ENCODE results near the gene GFOD1.
A peak's percentile ranks its signal among the peaks of the same experiment; 100 is the strongest.

The GFOD1 gene

DNA sequence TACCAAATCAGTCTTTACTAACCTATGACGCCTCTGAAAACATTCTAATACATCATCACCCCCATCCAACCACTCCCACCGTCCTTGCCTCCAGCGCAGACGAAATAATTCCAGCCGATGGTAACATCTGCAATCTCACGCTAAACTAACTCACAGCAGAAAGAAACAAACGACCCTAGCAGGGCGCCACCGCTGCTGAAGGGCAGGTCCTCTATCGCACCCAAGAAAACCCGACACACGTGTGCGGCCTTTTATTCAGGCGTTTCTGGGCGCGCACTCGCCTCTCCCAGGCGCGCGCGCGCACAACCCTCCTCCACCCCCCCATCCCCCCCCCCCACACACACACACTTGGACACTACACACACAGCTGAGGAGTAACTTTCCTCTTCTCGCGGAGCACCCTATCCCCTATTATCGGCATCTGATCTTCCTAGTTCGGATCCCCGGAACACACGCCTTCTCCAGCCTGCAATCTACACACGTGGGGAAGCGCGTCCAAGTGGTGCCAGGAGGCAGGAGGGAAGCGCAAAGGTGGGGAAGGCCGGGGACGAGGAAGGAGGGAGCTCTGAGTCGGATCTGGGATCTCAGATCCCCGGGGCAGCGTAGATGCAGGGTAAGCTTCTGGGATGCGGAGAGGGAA is 1.4 kb downstream of the GFOD1 start:
- DNase-seq = no peak

DNA sequence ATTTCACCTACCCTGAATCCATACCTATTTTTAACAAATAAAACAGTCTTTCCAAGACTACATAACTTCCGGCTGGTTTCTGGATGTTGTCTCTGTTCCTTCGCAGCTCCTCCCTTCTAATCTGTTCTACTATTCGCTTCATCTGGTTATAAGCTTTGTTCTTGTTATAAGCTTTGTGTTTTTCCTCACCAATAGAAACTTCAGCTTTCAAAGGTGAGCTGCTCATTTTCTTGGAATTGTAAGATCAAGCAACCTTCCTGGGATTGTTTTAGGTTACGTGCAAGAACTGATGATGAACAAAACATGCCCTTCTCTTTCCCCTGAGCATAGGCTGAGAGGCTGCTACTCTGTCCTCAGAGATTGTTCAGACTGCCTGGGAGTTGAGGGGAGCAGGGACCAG is 2.1 kb downstream of the GFOD1 start:
- DNase-seq = no peak

DNA sequence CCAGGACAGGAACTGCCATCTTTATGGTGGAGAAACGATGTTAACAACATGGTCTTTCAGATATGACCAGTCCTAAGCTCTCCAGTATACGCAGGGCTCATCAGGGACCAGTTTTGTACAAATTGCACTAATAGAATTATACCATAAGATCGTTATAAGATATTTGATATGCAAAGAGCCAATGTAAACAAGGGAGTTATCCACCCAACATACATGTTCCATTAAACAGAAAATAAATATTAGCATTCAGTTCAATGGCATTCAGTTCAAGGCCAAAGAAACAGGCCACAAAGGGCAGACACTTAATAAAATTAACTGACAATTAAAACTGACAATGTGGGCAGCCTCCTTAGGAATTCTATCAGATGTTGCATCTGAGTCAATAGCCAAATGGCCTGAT is 2.6 kb downstream of the GFOD1 start:
- no peak for DNase-seq

DNA sequence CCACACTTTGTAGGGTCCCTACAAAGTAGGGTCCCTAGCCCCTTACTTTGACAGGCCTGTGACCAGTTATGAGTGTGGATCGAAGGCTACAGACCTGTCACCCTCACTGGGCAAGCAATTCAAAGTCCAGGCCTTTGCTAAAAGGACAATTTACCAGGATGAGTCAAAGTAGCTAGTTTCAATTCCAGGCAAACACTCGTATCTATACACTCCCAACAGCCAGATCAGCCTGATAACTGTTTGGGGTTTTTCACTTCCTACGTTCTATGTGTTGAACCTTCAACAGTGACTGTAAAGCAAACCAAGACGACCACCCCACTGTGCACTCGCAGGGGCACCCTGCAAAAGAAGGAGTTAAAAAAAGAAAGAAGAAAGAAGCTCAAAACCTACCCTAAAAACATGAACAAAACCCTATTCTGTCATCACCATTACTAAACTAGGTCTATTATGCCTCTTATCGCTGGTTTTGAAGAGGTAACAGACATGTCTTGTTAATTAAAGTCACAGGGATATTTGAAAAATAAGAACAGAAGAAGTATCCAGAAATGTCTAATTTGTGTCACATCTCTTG is 3.2 kb downstream of the GFOD1 start:
- DNase-seq = no peak

DNA sequence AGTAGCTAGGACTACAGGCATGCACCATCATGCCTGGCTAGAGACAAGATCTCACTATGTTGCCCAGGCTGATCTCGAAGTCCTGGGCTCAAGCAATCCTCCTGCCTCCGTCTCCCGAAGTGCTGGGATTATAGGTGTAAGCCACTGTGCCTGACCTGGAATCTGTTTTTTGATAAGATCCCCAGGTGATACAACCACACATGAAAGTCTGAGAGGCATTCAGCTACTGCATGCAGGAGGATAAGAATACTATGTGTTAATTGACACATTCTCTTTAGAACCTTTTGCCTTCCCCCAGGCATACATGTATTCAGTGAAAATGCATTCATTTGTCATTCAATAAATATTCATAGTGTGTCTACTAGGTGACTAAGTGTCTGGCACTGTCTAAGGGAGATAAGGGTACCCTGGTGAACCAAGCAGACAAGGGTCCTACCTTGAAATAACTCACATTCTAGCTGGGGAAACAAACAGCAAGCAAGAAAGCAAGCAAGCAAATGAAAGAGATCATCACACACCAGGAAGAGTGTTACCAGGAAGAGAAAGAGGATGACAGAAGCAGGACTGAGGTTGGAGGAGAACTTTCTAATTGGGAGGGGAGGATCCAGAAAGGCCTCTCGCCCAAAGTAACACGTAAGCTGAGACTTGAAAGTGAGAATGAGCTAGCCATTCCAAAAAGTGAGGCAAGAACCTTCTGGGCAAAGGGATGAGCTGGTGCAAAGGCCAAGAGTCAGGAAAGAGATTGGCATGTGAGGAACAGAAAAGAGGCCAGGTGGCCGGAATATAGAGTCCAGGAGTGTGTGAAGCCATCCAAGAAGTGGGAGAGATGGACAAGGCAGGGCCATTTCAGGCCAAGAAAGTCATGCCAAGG is 6.5 kb downstream of the GFOD1 start:
- DNase-seq = no peak

DNA sequence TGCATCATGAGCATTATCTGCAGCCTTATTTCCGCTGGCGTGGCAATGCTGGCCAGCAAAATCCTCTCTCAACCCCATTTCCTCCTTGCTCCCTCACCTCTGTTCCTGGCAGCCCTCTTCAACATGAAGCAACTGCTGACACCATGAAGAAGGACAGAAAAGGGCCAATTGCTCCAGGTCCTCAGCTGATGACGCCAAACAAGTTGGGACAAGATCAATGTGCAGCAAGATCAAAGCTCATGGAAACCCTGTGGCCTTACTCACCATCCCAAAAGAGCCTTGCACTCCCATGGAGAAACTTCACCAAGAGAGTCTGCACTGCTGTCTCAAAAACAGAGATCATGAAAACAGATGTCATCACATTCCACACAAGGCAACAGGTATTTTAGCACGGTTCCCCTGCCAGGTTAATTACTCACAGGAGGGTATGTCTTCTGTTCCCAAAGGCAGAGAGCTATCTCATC is 7.4 kb downstream of the GFOD1 start:
- no peak for DNase-seq

DNA sequence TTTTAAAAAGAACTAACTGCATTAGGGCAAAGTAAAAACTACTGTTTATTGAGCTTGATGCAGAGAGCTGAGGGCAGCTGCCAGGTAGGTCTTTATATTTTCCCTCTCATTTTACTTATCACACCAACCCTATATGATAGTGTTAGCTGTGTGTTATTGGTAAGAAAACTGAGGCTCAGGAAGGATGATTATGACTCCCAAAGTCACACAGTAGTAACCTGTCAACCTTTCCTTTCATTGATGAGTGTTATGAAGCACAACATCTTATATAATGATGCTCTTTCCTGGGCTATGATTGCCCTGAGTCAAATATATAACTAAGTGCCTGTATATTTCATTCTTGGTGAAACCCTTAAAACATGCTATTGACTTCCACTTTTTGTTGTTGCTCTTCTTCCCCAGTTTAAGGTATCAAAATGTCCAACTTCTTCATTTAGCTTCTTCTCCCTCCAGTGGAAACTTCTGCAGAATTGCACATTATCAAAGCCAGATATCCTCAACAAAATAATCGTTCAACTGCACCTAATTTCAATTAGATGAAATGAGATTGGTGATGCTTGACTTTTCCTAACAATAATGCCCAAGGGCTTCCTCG is 8.1 kb downstream of the GFOD1 start:
- no peak for DNase-seq

DNA sequence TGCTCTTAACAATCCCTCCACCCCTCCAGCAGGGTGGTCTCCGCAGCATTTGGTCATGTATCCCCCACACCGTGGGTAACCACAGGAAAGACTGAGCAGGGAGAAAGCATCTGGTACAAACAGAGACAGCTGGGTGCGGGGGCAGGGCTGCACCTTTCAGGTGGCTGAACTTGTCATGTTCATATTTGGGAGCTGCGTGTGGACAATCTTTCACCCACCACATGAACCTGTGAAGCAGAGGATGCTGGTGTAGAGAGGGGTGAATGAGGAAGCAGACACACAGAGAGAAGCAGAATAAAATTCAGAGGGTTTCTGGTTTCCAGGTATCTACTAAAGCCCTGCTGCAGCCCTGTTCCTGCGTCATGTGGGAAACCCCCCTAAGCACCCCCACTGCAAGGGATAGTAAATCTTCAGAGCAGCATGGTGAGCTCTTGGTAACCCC is 8.9 kb downstream of the GFOD1 start:
- no peak for DNase-seq

DNA sequence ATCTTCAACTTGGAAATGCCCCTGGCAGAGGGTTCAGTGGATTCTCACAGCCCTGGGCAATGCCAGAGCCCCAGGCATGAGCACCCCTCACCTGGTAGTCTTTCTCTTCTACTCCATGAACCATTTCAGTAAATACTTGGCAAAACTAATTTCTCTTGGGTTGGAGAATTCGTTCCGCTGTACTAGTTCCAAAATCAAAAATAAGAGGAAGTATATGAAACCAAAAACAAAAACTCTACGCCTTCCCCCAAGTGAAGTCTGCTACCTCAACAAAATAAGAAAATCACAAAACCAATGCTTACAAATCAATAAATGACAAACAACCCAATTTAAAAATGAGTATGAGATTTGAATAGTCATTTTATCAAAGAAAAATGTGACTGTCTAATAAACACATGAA is 12.6 kb downstream of the GFOD1 start:
- DNase-seq = no peak

DNA sequence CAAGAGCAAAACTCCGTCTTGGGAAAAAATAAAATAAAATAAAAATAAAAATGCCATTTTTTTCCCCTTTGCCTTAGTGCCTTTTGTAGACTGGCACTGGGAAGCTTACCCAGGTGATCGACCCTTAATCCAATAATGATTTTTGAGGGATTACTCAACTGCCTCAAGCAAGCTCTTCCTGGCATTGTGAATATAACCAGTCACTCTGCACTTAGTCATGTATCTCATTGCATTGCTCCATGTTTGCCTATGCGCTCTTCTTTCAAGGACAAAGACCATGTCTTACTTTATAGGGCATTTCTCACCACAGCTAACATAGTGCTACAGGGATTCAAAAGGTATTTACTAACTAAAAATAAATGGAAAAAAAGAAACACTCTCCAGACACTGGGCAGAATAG is 13.0 kb downstream of the GFOD1 start:
- no peak for DNase-seq

DNA sequence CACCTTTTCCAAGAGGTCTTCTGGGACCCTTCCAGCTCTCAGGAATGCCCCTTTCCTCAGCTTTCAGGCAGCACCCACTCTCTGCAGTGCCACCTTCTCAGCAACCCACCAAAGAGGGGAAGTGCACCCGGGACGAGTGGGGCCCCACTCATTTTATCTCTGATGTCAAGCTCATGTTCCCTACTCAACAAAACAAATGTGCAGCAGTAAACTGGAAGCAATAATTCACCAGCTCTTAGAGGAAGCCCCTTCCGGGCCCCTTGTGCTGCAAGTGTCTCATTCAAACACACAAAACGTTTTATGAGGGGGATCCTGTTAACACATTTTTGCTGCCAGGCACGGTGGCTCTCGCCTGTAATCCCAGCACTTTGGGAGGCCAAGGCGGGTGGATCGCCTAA is 13.6 kb downstream of the GFOD1 start:
- no peak for DNase-seq

DNA sequence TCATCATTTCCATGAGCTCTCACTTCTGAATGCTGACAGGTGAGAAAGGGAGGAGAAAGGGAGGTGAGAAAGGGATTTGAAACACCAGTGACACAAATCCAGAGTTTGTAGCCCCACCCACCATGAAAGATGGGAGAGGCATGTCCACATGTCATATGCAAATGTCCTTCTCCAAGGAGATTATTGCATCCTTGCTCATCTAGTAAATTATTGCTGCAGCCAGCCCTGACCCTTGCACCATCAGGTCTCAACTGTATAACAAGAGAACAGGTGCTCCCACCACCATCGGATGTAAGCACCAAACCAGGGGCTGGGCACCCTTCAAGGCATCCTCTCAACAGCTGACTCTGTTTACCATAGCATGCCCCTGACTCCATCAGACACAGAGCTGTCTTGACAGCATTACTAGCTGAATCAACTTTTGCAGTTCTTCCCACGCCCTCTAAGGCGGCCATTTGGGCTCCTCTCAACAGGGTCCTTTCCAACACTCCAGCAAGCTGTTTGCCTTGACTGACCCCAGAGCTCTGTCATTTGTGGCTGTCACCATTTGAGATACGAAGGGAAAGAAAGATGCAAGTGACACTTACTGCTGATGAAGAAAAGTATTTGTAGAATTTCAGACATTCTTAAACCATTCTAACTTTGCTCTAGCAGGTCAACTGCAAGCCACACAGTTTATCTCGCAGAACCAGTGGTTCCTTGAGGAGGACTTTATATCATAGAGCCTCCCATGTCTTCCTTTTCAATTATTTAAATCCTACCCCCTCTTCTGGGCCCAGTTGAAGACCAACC is 14.2 kb downstream of the GFOD1 start:
- no peak for DNase-seq

DNA sequence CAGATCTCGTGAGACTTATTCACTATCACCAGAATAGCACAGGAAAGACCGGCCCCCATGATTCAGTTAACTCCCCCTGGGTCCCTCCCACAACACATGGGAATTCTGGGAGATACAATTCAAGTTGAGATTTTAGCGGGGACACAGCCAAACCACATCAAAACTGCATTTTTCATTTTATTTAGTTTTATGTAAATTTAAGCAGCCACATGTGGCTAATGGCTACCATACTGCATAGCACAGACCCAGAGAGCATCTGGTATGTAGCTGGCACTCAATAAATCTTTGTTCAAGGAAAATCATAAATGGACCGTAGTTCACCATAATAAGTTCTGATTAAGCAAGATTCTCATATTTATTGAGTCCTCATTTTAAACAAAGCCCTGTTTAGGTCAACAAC is 15.3 kb downstream of the GFOD1 start:
- DNase-seq = peak; percentile 67

DNA sequence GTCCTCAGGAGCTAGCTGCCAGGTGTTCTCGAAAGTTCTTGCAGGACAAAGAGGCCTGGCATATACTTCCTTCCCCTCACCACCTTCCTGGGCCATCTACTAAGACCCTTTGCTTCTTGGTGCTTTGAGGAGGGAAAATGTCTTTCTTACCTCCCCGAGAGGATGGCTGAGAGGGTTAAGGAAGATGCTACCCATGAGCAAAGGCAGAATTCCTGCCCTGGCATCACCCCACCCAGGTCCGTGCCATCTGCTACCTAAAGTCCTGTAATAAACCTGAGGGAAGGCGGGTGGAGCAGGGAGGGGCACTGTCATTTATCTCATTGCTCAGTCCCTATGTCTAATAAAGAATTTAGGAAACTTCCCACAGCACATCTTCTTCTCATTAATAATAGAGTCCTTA is 16.2 kb downstream of the GFOD1 start:
- DNase-seq = no peak

DNA sequence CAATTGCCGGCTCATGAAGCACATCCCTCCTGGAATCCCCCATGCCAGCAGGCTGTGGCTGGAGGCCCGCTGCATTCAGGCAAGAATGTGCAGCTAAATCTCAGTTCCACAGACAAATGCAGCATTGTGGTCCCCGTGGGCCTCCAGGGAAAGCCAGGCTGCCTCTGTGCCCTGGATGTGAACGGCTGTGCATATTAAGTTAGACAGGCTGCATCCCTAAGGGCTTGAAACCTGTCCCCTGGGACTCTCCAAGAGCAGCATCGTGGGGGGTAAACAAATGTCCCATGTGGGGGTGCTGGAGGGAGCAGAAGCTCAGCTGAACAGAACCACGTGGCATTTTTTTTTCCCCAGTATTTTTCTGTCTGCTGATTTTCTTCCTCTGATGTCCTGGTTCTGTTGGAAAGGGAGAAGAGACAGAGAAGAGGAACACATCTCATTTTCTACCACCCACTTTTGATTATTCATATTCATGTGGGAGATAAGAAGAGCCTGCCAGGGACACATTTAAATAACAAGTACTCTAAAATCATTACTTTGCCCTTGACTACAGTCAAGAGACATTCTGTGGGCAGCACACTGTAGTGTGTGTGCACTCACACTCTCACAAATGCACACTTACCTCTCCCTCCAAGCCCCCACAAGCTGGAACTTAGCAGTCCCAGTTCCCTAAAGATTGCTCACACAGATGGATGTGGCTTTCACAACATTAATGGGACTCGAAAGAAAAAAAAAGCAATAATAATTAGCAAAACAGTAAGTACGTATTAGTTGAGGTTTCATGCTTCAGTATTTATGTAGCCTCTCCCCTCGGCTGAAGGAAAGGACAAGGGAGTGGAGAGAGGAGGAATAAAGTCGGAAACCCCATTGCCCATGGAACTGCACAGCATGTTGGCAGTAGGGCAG is 16.9 kb downstream of the GFOD1 start:
- DNase-seq = no peak

DNA sequence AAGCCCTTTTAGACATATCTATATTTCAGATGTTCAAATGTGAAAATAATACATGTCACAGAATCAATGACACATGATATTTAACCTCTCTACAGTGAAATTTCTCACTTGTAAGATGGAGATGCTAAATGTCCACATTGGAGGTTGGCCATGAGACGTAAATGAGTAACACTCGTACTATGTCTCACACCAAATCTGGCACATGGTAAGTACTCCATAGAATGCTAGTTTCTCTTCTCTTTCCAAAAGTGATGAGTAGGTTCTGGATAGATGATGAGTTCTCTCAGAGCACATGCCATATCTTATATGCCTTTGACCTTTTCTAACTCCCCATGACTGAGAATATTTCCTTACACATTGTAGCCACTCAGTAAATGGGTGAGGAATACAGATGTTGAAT is 17.7 kb downstream of the GFOD1 start:
- peak; percentile 56 for DNase-seq

DNA sequence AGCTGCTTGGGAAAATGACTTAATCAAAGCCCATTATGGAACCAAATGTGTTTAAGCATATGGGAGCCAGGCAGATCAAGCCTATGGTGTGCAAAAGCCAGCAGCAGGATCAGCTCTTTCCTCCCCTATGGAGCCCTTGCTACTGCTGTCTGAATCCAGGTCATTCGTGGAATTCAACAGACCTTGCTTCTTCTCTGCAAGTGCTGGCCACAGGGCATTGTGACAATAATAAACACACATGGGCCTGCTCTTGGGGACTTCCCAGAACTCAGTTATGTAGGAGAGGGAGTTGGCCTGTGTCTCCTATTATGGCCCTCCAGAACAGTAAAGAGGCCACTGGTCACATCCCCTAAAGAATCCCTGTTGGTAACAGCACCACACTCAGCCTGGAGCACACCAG is 18.6 kb downstream of the GFOD1 start:
- no peak for DNase-seq

DNA sequence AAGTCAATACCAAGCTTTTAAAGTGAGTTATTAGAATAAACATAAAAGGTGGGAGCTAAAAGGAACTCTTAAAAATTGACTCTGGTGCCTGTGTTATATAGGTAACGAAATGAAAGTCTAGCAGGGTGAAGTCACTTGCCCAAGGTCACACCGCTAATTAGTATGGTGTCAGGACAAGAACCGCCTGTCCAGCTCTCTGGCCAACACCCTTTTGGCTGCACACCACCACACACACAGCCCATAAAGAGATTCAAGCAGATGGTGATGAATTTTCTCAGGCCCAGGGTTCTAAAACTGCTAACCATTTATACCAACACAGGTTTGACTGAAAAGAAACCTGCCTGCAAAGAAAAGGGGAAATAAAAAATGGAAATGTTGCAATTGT is 20.2 kb downstream of the GFOD1 start:
- DNase-seq = no peak

DNA sequence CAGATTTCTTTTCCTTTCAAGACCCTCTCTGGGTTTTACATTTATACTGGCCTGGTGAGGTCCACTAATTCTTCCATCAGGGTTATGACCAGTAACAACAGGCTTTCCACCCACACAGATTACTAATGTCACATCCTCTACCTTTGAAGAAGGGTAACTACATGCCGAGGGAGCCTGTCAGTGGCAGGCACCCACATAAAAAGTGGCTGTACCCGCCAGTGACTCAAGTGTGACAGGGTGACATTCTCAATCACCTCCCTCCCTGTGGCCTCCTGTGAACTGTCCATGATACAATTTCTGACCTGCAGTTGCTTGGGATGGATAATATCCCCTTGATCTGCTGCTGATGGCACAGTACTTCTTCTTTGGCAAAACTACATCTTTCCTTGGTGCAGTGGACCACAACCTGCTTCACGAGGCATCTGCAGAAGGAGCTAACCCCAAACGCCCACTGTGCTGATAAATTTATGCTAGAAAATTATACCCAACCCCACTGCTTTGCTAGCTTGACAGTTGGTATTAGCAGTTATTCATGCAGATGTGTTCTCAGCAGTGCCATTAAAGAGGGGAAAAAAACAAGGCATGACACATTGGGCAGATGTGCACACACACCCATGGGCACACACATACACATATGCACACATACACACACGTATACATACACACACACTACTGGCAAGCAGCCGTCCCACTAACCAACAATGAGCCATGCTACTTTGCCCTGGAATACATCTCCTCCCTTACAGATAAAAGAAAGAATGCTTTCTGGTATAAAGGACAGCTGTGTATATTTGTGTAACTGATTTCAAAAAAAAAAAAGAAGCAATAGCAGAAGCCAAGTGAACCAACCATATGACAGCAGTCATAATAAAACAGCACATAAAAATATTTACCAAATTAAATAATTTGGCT is 20.8 kb downstream of the GFOD1 start:
- DNase-seq = no peak

DNA sequence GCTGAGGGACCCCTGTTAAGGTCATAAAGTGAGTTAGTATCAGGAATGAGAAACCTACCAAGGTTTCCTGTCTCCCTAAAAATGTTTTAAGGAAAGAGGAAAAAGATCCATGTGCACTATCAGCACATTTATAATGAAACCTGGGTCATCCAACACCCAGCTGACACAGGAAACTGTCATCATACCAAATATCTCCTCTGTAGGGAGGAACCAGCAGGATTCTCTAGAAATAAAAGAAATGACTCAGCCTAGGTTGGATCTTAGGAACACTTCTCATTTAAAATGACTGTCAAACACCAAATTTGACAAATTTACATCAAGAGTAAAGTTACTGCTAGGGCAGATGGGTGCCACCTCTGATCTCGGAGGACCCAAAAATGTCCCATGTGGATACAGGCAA is 21.7 kb downstream of the GFOD1 start:
- no peak for DNase-seq

DNA sequence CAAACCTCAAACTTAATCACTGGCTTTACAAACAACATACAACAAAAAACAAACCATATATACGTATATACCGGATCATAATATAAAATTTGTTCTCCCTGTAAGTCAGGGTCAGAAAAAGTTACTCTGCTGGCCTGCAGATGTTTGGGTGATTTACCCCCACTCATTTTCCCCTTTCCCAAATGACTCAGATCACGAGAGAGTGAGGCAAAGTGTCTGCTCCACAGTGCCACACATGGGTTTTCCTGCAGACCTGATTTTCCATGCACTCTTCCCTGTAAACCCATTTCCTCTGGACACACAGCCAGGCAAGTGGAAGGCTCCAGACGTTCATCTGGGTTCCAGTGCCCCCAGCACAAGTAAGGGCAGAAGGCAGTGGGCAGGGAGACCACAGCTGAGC is 23.5 kb downstream of the GFOD1 start:
- DNase-seq = no peak

All from fibroblast of upper back skin (primary cell).